ENCODE data around the gene C1orf159.
"Not testable (repeated sequence)": the region's sequence is repeated elsewhere in the genome, so short reads cannot be mapped to it uniquely, and the experiment has no call there.

C1orf159 gene

GRCh38 chr1:1079408-1080121 lies 36.3 kb downstream of the C1orf159 start:
- peak; percentile 77 for DNase-seq (ENCODE audit: extremely low spot score)
- ChIA-PET POLR2A (no interaction called here), CTCF (interaction anchor here (0.7 to 1.1 kb wide), 3 partner anchors 16 to 22 kb away, joined by 3 read pairs; no protein-coding TSS in a partner anchor)
- no peak for TF ChIP-seq CTCF (IDR thresholded peaks at IDR 0.05; ENCODE audit: control extremely low read depth, extremely low read depth, low read depth, missing control alignments)

- CTCF ChIA-PET; POLR2A ChIA-PET; DNase-seq (ENCODE audit: extremely low spot score): not testable (repeated sequence)
Measured at GRCh38 chr1:1077396-1077795, 38.5 kb downstream of the C1orf159 start.

DNA sequence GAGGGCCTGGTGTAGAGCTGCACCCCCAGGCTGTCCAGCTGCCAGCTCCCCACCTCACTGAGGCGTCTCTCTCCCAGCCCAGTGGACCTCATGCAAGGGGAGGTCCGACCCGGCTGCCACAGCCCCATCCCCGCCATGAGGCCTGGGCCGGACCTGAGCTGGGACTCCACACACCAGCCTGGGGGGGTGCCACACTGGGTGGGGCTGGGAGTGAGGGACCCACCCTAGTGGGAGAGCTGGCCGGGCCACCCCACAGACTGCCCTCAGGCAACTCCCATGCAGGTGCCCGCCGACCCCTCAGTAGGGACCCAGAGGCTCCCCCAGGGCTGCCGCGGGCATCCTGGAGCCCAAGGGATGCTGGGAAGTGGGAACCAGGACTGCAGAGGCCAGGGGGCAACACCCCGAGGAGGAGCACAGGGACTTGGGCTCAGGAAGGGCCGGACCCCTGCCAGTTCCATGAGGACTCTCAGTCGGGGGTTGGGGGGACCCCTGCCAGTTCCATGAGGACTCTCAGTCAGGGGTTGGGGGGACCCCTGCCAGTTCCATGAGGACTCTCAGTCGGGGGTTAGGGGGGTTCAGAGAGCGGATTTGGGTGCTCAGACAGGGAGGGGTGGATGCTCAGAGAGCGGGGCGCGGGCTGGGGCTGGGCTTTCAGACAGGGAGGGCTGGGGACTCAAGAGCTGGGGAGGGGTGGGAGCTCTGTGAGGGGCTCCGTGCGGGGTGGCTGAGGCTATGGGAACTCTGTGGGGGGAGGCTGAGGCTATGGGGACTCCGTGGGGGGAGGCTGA lies 40.5 kb downstream of the C1orf159 start:
- no peak for TF ChIP-seq CTCF (IDR thresholded peaks at IDR 0.05; ENCODE audit: control extremely low read depth, extremely low read depth, low read depth, missing control alignments)
- ChIA-PET POLR2A (no interaction called here), CTCF (interaction anchor here (1.3 to 2.0 kb wide), 4 partner anchors 11 to 216 kb away, joined by 3 to 5 read pairs (median 4); no protein-coding TSS in a partner anchor)
- no peak for DNase-seq (ENCODE audit: extremely low spot score)

GRCh38 chr1:1074631-1075147 lies 41.2 kb downstream of the C1orf159 start:
- ChIA-PET CTCF (interaction anchor here (1.3 to 2.0 kb wide), 4 partner anchors 11 to 217 kb away, joined by 3 to 5 read pairs (median 4); no protein-coding TSS in a partner anchor), POLR2A (no interaction called here)
- no peak for TF ChIP-seq CTCF (IDR thresholded peaks at IDR 0.05; ENCODE audit: control extremely low read depth, extremely low read depth, low read depth, missing control alignments)
- no peak for DNase-seq (ENCODE audit: extremely low spot score)

GRCh38 chr1:1073743-1074587 lies 41.9 kb downstream of the C1orf159 start, which contains the start of gene RNF223:
RNF223 (minus strand) TSS chr1:1074306; CDS start chr1:1072566, 1,740 bp downstream.
- no peak for TF ChIP-seq CTCF (IDR thresholded peaks at IDR 0.05; ENCODE audit: control extremely low read depth, extremely low read depth, low read depth, missing control alignments)
- CTCF ChIA-PET: interaction anchor here (1.3 to 2.0 kb wide), 4 partner anchors 10 to 217 kb away, joined by 3 to 5 read pairs (median 4); no protein-coding TSS in a partner anchor
- POLR2A ChIA-PET: no interaction called here
- no peak for DNase-seq (ENCODE audit: extremely low spot score)

DNA sequence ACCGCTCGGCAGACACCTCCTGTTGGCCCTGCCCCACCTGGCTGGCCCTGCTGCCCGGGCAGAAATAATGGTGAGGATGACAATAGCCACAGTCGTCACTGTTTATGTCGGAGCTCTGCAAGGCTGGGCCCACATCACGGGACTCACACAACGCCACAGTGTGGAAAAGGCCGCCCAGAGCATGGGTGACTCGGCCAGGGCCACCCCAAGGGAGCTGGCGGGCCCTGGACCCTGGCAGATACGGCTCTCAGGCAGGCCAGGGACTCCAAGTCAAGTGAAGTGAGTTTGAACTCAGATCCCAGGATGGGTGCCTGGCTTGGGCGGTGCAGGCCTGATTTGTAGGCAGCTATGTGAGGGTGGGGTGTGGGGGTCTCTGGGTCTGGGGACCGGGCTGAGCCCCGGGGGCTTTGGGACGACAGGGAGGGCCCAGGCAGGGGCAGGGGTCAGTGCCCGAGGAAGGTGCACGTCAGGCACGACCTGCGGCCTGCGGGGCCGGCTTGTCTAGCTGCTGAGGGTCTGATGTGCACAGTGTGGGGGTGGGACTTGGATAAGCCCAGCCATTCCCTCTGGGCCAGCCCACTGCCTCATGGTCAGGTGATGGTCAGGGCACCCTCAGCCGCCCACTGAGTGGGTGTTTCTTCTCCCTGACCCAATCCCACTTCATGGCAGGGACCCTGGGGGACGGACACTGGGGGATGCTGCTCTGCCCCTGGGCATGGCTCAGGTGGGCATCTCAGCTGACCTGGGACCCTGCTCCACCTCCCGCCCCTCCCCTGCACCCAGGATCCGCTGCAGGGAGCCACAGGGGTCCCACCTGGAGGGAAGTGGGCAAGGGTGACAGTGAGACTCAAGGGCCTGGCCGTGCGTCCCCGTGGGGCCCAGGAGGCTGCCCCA lies 42.8 kb downstream of the C1orf159 start:
- ChIA-PET CTCF (interaction anchor here (1.2 to 2.0 kb wide), 3 partner anchors 9 to 178 kb away, joined by 4 to 5 read pairs (median 5); no protein-coding TSS in a partner anchor), POLR2A (no interaction called here)
- DNase-seq (ENCODE audit: extremely low spot score): no peak
- no peak for TF ChIP-seq CTCF (IDR thresholded peaks at IDR 0.05; ENCODE audit: control extremely low read depth, extremely low read depth, low read depth, missing control alignments)
